Suprapubic skin (tissue), 3 donors: Measurements from ENCODE around the gene NTRK1.

Experiments used
- EP300 ChIP-seq: sonication (generic); formaldehyde crosslinking; IDR thresholded peaks from one replicate; pipeline ENCODE4 v1.6.1; 2017; ENCODE audit warnings: antibody characterized with exemption
- TF ChIP-seq, protein P1 (sequence below), 2 donors: fragments of 200-600 bp in 1 of 2; fragments of 450-650 bp in 1 of 2; sonication (generic) in 1 of 2; IDR thresholded peaks; one replicate each; pipeline ENCODE4 v1.5.1; 2016 to 2019; ENCODE audit warnings: antibody characterized with exemption in 2 of 2, mild to moderate bottlenecking in 1 of 2, moderate library complexity in 1 of 2

DNA sequence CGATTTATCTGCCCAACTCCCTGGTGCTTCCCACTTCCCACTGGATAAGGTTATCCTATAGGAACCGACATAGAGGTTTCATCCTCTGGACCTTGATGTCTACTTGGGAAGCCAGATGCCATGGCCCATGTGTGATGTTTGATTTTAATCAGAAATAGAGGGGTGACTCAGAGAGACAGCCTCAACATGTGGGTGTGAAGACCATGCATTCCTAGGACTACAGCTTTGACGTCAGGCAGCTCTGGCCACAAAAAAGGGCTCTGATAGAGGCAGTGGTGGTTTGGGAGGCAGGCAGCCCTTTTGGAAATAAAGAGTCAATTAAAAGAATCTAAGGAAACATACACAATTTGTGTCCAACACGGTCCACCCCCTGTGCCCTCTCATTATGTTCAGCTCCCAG, 38.9 kb upstream of the NTRK1 start:
- TF ChIP-seq, protein P1, sequence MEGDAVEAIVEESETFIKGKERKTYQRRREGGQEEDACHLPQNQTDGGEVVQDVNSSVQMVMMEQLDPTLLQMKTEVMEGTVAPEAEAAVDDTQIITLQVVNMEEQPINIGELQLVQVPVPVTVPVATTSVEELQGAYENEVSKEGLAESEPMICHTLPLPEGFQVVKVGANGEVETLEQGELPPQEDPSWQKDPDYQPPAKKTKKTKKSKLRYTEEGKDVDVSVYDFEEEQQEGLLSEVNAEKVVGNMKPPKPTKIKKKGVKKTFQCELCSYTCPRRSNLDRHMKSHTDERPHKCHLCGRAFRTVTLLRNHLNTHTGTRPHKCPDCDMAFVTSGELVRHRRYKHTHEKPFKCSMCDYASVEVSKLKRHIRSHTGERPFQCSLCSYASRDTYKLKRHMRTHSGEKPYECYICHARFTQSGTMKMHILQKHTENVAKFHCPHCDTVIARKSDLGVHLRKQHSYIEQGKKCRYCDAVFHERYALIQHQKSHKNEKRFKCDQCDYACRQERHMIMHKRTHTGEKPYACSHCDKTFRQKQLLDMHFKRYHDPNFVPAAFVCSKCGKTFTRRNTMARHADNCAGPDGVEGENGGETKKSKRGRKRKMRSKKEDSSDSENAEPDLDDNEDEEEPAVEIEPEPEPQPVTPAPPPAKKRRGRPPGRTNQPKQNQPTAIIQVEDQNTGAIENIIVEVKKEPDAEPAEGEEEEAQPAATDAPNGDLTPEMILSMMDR (IDR thresholded peaks at IDR 0.05), result no peak
- no peak for TF ChIP-seq EP300
